Endometrial microvascular endothelial cells (primary cell): ENCODE results near the gene ZFP3. TPM values are rescaled to one million over a fixed set of nuclear protein-coding genes. Genes with fewer than 3 reads are reported as not detected.
"Not testable (repeated sequence)": the region's sequence is repeated elsewhere in the genome, so short reads cannot be mapped to it uniquely, and the experiment has no call there.

Experiments used
- in situ Hi-C: cut with HindIII; loops from 2 replicates; pipeline ENCODE4 v1.10.0; 2017; ENCODE audit warnings: low sequenced_read_pairs, low pct_unique_long_range_greater_than_20kb; ENCODE audit errors: inconsistent ontology term
- total RNA-seq: library from RNA; depleted of rRNA; stranded (reverse); fragments of >200 nt; gene quantifications from one replicate; pipeline ENCODE4 v1.2.3, GENCODE V29; 2015; ENCODE audit errors: inconsistent ontology term

ZFP3 gene
- total RNA-seq = 1.9 TPM

- in situ Hi-C loops = no loop called here
These were observed at the start of gene ZFP3 for GRCh38 chr17:5078106-5079028. Gene ZFP3, plus strand, starts transcription at chr17:5078467. Its CDS starts 13,038 bp downstream, at chr17:5091505.

- in situ Hi-C loops = not testable (repeated sequence)
These were observed 48.1 kb upstream of the ZFP3 start for GRCh38 chr17:5030168-5030567.

- in situ Hi-C loops = no loop called here
These were observed 46.7 kb upstream of the ZFP3 start for GRCh38 chr17:5031365-5032082.

- in situ Hi-C loops = no loop called here
These were observed 45.4 kb upstream of the ZFP3 start for GRCh38 chr17:5032865-5033264.

GRCh38 chr17:5033352-5034015 lies 44.8 kb upstream of the ZFP3 start:
- in situ Hi-C loops = no loop called here

- in situ Hi-C loops = no loop called here
These were observed 44.2 kb upstream of the ZFP3 start for GRCh38 chr17:5034063-5034462.

GRCh38 chr17:5034651-5035050 lies 43.6 kb upstream of the ZFP3 start:
- in situ Hi-C loops = no loop called here

GRCh38 chr17:5035315-5035714 lies 43.0 kb upstream of the ZFP3 start, which contains the start of gene SLC52A1:
Gene SLC52A1, minus strand, starts transcription at chr17:5035426. Its CDS starts 820 bp downstream, at chr17:5034606.
- in situ Hi-C loops = no loop called here

- in situ Hi-C loops = no loop called here
These were observed 35.9 kb upstream of the ZFP3 start for GRCh38 chr17:5042157-5043022.

GRCh38 chr17:5043524-5043923 lies 34.7 kb upstream of the ZFP3 start:
- in situ Hi-C loops = no loop called here

- in situ Hi-C loops = no loop called here
These were observed 33.6 kb upstream of the ZFP3 start for GRCh38 chr17:5044630-5045029.

- in situ Hi-C loops = no loop called here
These were observed 32.8 kb upstream of the ZFP3 start for GRCh38 chr17:5045496-5045895.

- in situ Hi-C loops = no loop called here
These were observed 30.8 kb upstream of the ZFP3 start for GRCh38 chr17:5047446-5047845.

GRCh38 chr17:5049314-5049841 lies 28.9 kb upstream of the ZFP3 start:
- in situ Hi-C loops = no loop called here

- in situ Hi-C loops = no loop called here
These were observed 28.0 kb upstream of the ZFP3 start for GRCh38 chr17:5050278-5050677.

GRCh38 chr17:5055543-5055942 lies 22.7 kb upstream of the ZFP3 start:
- in situ Hi-C loops = no loop called here

- in situ Hi-C loops = no loop called here
These were observed 13.0 kb upstream of the ZFP3 start for GRCh38 chr17:5065227-5065744.

GRCh38 chr17:5068236-5068635 lies 10.0 kb upstream of the ZFP3 start:
- in situ Hi-C loops = no loop called here
